HL-60/S4 treated with retinoic acid at 250 ng/mL for 4 days and 3 days (cell line): ENCODE measurements around the gene PRR23E.

Experiments used
- in situ Hi-C: fragments of 300-500 bp; cut with MboI; formaldehyde crosslinking; loops from 2 replicates; pipeline ENCODE4 v1.7.0; 2022; ENCODE audit warnings: low sequenced_read_pairs

PRR23E gene

GRCh38 chr3:127207727-127208482 lies 15.0 kb downstream of the PRR23E start:
- in situ Hi-C loops = no loop called here

- in situ Hi-C loops = no loop called here
Measured at GRCh38 chr3:127208483-127209100, 15.7 kb downstream of the PRR23E start.

GRCh38 chr3:127209155-127209839 lies 16.4 kb downstream of the PRR23E start:
- in situ Hi-C loops = no loop called here

- in situ Hi-C loops = no loop called here
Measured at GRCh38 chr3:127209840-127210653, 17.1 kb downstream of the PRR23E start.

GRCh38 chr3:127210654-127210943 lies 17.7 kb downstream of the PRR23E start:
- in situ Hi-C loops = no loop called here

GRCh38 chr3:127211118-127212060 lies 18.5 kb downstream of the PRR23E start:
- in situ Hi-C loops = no loop called here

- in situ Hi-C loops = no loop called here
Measured at GRCh38 chr3:127212231-127212630, 19.3 kb downstream of the PRR23E start.

GRCh38 chr3:127212711-127213110 lies 19.8 kb downstream of the PRR23E start:
- in situ Hi-C loops = no loop called here

GRCh38 chr3:127213381-127213918 lies 20.5 kb downstream of the PRR23E start:
- in situ Hi-C loops = no loop called here

GRCh38 chr3:127214975-127215374 lies 22.0 kb downstream of the PRR23E start:
- in situ Hi-C loops = no loop called here

- in situ Hi-C loops = no loop called here
Measured at GRCh38 chr3:127215714-127216414, 22.9 kb downstream of the PRR23E start.

- in situ Hi-C loops = no loop called here
Measured at GRCh38 chr3:127216415-127217261, 23.7 kb downstream of the PRR23E start.

- in situ Hi-C loops = no loop called here
Measured at GRCh38 chr3:127217596-127218453, 24.9 kb downstream of the PRR23E start.

- in situ Hi-C loops = no loop called here
Measured at GRCh38 chr3:127218454-127218922, 25.6 kb downstream of the PRR23E start.

GRCh38 chr3:127220497-127220896 lies 27.6 kb downstream of the PRR23E start:
- in situ Hi-C loops = no loop called here

GRCh38 chr3:127221037-127221436 lies 28.1 kb downstream of the PRR23E start:
- in situ Hi-C loops = no loop called here

GRCh38 chr3:127221446-127222035 lies 28.6 kb downstream of the PRR23E start:
- in situ Hi-C loops = no loop called here
